Measurements from ENCODE around the gene UNC93B1.

GRCh38 chr11:68043349-68044144, 39.6 kb upstream of the UNC93B1 start:
- no peak for TF ChIP-seq EGR1 (IDR thresholded peaks at IDR 0.05)
- TF ChIP-seq YY1 (IDR thresholded peaks at IDR 0.05; ENCODE audit: low read depth), result no peak
- TF ChIP-seq REST (IDR thresholded peaks at IDR 0.05; ENCODE audit: low read depth), result no peak
- no peak for TF ChIP-seq EP300 (IDR thresholded peaks at IDR 0.05; ENCODE audit: borderline replicate concordance)
- no peak for TF ChIP-seq TEAD4 (IDR thresholded peaks at IDR 0.05)
- no peak for TF ChIP-seq MAX (IDR thresholded peaks at IDR 0.05)
- no peak for TF ChIP-seq TCF12 (IDR thresholded peaks at IDR 0.05; ENCODE audit: low read depth)

Measured in Ishikawa (cell line).